CD14-positive monocyte (primary cell): ENCODE data around the gene BARX2. TPM values are rescaled to one million over a fixed set of nuclear protein-coding genes. Genes with fewer than 3 reads are reported as not detected.
A peak's percentile ranks its signal among the peaks of the same experiment; 100 is the strongest.

Experiments used
- DNase-seq, 3 donors: peaks; one replicate each; pipeline ENCODE4 v3.0.0-alpha.2; 2011 to 2022
- H2AFZ ChIP-seq: 2 replicates; pipeline ENCODE4 v1.6.0; 2012; ENCODE audit warnings: mild to moderate bottlenecking, low read depth, low read length, inconsistent platforms; ENCODE audit not compliant: insufficient read depth, poor library complexity, severe bottlenecking
- H3K27ac ChIP-seq, 2 donors: 1 replicate in 1 of 2; 2 replicates in 1 of 2; pipeline ENCODE4 v1.5.1; 2012 to 2013; ENCODE audit warnings: low read length in 2 of 2, control low read depth in 1 of 2, inconsistent platforms in 1 of 2, low read depth in 1 of 2, mild to moderate bottlenecking in 1 of 2
- H3K27me3 ChIP-seq, 2 donors: one replicate each; pipeline versions ENCODE4 v1.6.0 to v1.6.1; 2011 to 2013; ENCODE audit warnings: low read length in 2 of 2; ENCODE audit not compliant: control insufficient read depth in 2 of 2, insufficient read depth in 2 of 2
- H3K36me3 ChIP-seq, 2 donors: replicated peaks in 1 of 2; 1 replicate in 1 of 2; 2 replicates in 1 of 2; pipeline versions ENCODE4 v1.5.1 to v1.6.1; 2012 to 2013; ENCODE audit warnings: low read length in 2 of 2, control low read depth in 1 of 2, inconsistent platforms in 1 of 2, mild to moderate bottlenecking in 1 of 2; ENCODE audit not compliant: insufficient read depth in 2 of 2, control insufficient read depth in 1 of 2
- H3K4me1 ChIP-seq, 2 donors: 1 replicate in 1 of 2; 2 replicates in 1 of 2; pipeline versions ENCODE4 v1.5.1 to v1.6.1; 2012 to 2013; ENCODE audit warnings: low read length in 2 of 2, control low read depth in 1 of 2, inconsistent platforms in 1 of 2, mild to moderate bottlenecking in 1 of 2, moderate library complexity in 1 of 2; ENCODE audit not compliant: insufficient read depth in 2 of 2, control insufficient read depth in 1 of 2
- H3K4me2 ChIP-seq: replicated peaks from 2 replicates; pipeline ENCODE3; 2012; ENCODE audit warnings: low read length, moderate library complexity, mild to moderate bottlenecking; ENCODE audit not compliant: poor library complexity, severe bottlenecking; ENCODE audit errors: extremely low read depth
- H3K4me3 ChIP-seq, 3 experiments: fragments of 200-600 bp in 1 of 3; sonication (generic) in 1 of 3; replicated peaks in 1 of 3; 1 replicate in 2 of 3; 2 replicates in 1 of 3; pipeline ENCODE4 v1.5.1; 2011 to 2013; ENCODE audit warnings: low read length in 3 of 3, mild to moderate bottlenecking in 3 of 3, control low read depth in 2 of 3, low read depth in 2 of 3, inconsistent platforms in 1 of 3, moderate library complexity in 1 of 3
- H3K79me2 ChIP-seq: 2 replicates; pipeline ENCODE4 v1.6.0; 2012; ENCODE audit warnings: mild to moderate bottlenecking, control low read depth, inconsistent platforms, low read length, moderate library complexity; ENCODE audit not compliant: insufficient read depth
- H3K9ac ChIP-seq: 2 replicates; pipeline ENCODE4 v1.6.0; 2017; ENCODE audit warnings: low read length, mild to moderate bottlenecking; ENCODE audit not compliant: insufficient read depth, poor library complexity, severe bottlenecking
- H3K9me3 ChIP-seq, 2 donors: replicated peaks in 1 of 2; 1 replicate in 1 of 2; 2 replicates in 1 of 2; pipeline versions ENCODE4 v1.5.1 to v1.6.1; 2012 to 2013; ENCODE audit warnings: low read length in 2 of 2, control low read depth in 1 of 2; ENCODE audit not compliant: control insufficient read depth in 1 of 2, insufficient read depth in 1 of 2
- H4K20me1 ChIP-seq: 2 replicates; pipeline ENCODE4 v1.6.0; 2012; ENCODE audit warnings: mild to moderate bottlenecking, low read length, control low read depth, moderate library complexity; ENCODE audit not compliant: insufficient read depth
- H3K27ac Mint-ChIP-seq, 7 donors: one replicate each; pipeline ENCODE4 v1.8.0; 2020; ENCODE audit warnings: mild to moderate bottlenecking in 7 of 7, mixed read lengths in 7 of 7, moderate library complexity in 6 of 7, inconsistent platforms in 2 of 7
- H3K27me3 Mint-ChIP-seq, 3 donors: one replicate each; pipeline ENCODE4 v1.8.0; 2021 to 2022; ENCODE audit warnings: low read depth in 3 of 3, mild to moderate bottlenecking in 3 of 3, mixed read lengths in 3 of 3, moderate library complexity in 3 of 3, inconsistent platforms in 1 of 3
- H3K36me3 Mint-ChIP-seq, 2 donors: one replicate each; pipeline ENCODE4 v1.8.0; 2020; ENCODE audit warnings: mixed read lengths in 2 of 2, inconsistent platforms in 1 of 2, mild to moderate bottlenecking in 1 of 2
- H3K4me1 Mint-ChIP-seq: one replicate; pipeline ENCODE4 v1.8.0; 2020; ENCODE audit warnings: mild to moderate bottlenecking, mixed read lengths
- H3K4me3 Mint-ChIP-seq, 2 donors: one replicate each; pipeline ENCODE4 v1.8.0; 2020; ENCODE audit warnings: mild to moderate bottlenecking in 2 of 2, mixed read lengths in 2 of 2, moderate library complexity in 1 of 2
- H3K9me3 Mint-ChIP-seq, 7 donors: one replicate each; pipeline ENCODE4 v1.8.0; 2020 to 2022; ENCODE audit warnings: mixed read lengths in 7 of 7, mild to moderate bottlenecking in 6 of 7, moderate library complexity in 6 of 7, inconsistent platforms in 2 of 7
- CTCF ChIP-seq: fragments of 200-600 bp; IDR thresholded peaks from one replicate; pipeline ENCODE4 v1.8.0; 2022; ENCODE audit warnings: antibody characterized with exemption, mild to moderate bottlenecking
- WGBS: methylation state at CpG from one replicate; pipeline ENCODE4 v1.1.5; 2013; ENCODE audit warnings: missing lambda C conversion rate; ENCODE audit not compliant: insufficient coverage; 5-methylcytosine and 5-hydroxymethylcytosine counted together
- intact Hi-C, 2 donors: fragments of 100-400 bp; cut with micrococcal nuclease; formaldehyde crosslinking; loops; one replicate each; pipeline versions ENCODE4 v1.15.0 to v1.15.1; 2023
- polyA plus RNA-seq, 3 donors: library from polyadenylated mRNA; depleted of rRNA in 1 of 3; unstranded in 2 of 3; stranded (reverse) in 1 of 3; fragments of 300-500 nt in 2 of 3; fragments of >200 nt in 1 of 3; fragmentation: Illumina TruSeq in 2 of 3; gene quantifications; 1 replicate in 2 of 3; 2 replicates in 1 of 3; pipeline ENCODE4 v1.2.3, GENCODE V29; 2012 to 2021

Gene BARX2
- polyA plus RNA-seq, 3 donors = not detected

- H3K9me3 ChIP-seq = peaks cover 4 to 5% of the 10 kb centered on the region in 2 donors
- Mint-ChIP-seq H3K36me3 (no peaks in the 10 kb centered on the region), H3K9me3 (peaks cover 2 to 8% (median 4%) of the 10 kb centered on the region in 7 donors), H3K4me1 (peaks cover 21% of the 10 kb centered on the region), H3K27ac (no peak overlapping the region), H3K27me3 (peaks cover 0 to 2% (median 2%) of the 10 kb centered on the region in 3 donors), H3K4me3 (no peak overlapping the region)
- no peak overlapping the region for H3K4me3 ChIP-seq
- WGBS = 100% methylated on average over 2 of the region's 5 CpGs
- H3K36me3 ChIP-seq = no peaks in the 10 kb centered on the region
- TF ChIP-seq CTCF = no peak
- H3K27me3 ChIP-seq = no peaks in the 10 kb centered on the region
- H3K4me2 ChIP-seq = no peak overlapping the region
- H4K20me1 ChIP-seq = no peaks in the 10 kb centered on the region
- no peak for DNase-seq
- intact Hi-C loops = loop anchor here (5.0 to 10.0 kb wide), 2 partner anchors 214 to 446 kb away; no protein-coding TSS in a partner anchor
- H3K79me2 ChIP-seq = no peaks in the 10 kb centered on the region
- H3K4me1 ChIP-seq = peaks cover 10% of the 10 kb centered on the region in 2 donors
- H2AFZ ChIP-seq = no peak overlapping the region
- no peak overlapping the region for H3K27ac ChIP-seq
- no peak overlapping the region for H3K9ac ChIP-seq
Measured at GRCh38 chr11:129331217-129331616, 44.4 kb upstream of the BARX2 start.

DNA sequence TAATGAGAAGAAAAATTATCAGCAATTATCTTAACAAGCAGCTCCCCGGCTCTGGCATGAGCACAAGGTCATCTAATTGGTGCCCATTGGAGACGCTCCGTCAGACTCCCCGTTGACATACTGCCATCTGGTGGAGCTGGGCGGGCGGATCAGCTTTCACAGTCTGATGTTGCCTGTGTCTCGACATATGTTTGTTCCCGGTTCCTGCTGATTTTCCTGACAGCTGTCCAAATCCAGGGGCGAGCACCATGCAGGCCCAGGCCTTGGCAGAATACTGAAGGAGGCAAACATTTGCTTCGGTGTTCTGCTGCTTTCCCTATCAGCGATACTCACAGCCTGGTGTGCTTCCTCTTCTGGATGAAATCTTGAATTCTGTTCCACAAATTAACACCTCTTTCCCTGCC, 43.8 kb upstream of the BARX2 start:
- H3K4me1 ChIP-seq = peaks cover 10% of the 10 kb centered on the region in 2 donors
- peaks cover 0 to 2% (median 2%) of the 10 kb centered on the region in 3 donors for H3K27me3 Mint-ChIP-seq
- peak; percentile 51 to 69 (median 68) for DNase-seq
- no peaks in the 10 kb centered on the region for H3K27me3 ChIP-seq
- H4K20me1 ChIP-seq = no peaks in the 10 kb centered on the region
- H3K4me2 ChIP-seq = peak overlapping the region; percentile 40
- H3K4me3 Mint-ChIP-seq = peak overlapping the region; percentile 58 to 89
- peak overlapping the region in 1 of 7 donors; percentile 45 for H3K27ac Mint-ChIP-seq
- H3K4me1 Mint-ChIP-seq = peaks cover 19% of the 10 kb centered on the region
- H3K9me3 ChIP-seq = peaks cover 4 to 5% of the 10 kb centered on the region in 2 donors
- no peaks in the 10 kb centered on the region for H3K79me2 ChIP-seq
- intact Hi-C loops = loop anchor here (2.0 to 10.0 kb wide), 3 partner anchors 215 to 447 kb away; no protein-coding TSS in a partner anchor
- 2% methylated on average over 11 of the region's 11 CpGs for WGBS
- no peaks in the 10 kb centered on the region for H3K36me3 ChIP-seq
- H3K4me3 ChIP-seq = no peak overlapping the region
- H3K9me3 Mint-ChIP-seq = peaks cover 2 to 8% (median 4%) of the 10 kb centered on the region in 7 donors
- TF ChIP-seq CTCF = peak; percentile 83
- H2AFZ ChIP-seq = peak overlapping the region; percentile 78
- no peak overlapping the region for H3K27ac ChIP-seq
- no peaks in the 10 kb centered on the region for H3K36me3 Mint-ChIP-seq
- H3K9ac ChIP-seq = no peak overlapping the region
